Measurements from ENCODE around the gene HES6. TPM values are rescaled to one million over a fixed set of nuclear protein-coding genes. Genes with fewer than 3 reads are reported as not detected.

The HES6 gene
- total RNA-seq (2014; rRNA removed; shearing (Covaris generic)) (13.1 and 20.5 TPM in 2 replicates), total RNA-seq (2022) (10.9 and 13.8 TPM in 2 replicates), Bru-seq, nascent RNA (percentile 30 among the genes with signal in this experiment), BruChase-seq, experiment 1, labeled RNA remaining after a 6-hour chase (percentile 53 among the genes with signal in this experiment), BruChase-seq, experiment 2, labeled RNA remaining after a 2-hour chase (percentile 43 among the genes with signal in this experiment)
- long read RNA-seq, transcript HES6-201 (4 exons, 1,454 nt) = minor isoform, 14 of 40 reads
- long read RNA-seq, transcript HES6-203 (3 exons, 1,600 nt) = major isoform, 17 of 40 reads
- long read RNA-seq, partial matches to known transcripts = 1 of 40 reads
- long read RNA-seq, other reads (novel, unspliced or antisense) = 4 of 40 reads

DNA sequence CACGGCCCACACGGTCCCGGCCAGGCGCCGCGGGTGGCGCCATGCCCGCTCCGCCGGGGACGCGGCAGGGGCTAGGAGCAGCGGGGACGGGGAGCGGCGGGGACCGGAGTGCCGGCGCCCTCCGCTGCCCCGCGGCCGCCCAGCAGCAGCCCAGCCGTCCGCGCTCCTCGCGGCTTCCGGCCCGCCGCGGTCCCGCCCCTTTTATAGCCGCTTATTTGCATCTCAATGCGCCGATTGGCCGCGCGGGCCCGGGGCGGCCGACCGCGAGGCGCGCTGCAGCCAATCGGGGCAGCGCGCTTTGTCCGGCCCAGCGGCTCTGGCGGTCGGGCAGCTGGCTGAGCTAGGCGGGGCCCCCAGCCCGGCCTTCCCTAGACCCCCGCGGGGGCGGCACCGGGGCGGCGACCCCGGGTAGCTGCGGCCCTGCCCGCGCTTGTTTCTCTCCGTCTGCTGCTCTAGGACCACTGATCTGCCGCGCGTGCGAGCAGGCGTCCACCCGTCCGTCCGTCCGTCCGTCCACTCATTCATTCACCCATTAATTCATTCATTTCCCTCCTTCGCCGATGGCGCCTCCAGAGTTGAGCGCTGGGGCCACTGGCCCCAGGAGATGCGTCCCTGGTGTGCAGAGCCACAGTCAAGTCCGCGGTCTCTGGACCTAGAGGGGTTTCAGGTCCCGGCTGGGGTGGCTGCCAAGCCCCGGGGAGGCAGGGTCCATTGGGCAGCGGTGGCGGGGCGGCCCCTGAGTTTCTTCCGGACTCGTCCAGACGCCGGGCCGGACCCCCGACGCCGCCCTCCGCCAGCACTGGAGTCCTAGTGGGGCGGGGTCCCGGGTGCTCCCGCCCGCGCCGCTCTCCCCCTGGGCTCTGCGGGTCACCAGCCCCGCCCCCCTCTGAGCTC lies at the start of gene HES6:
TSS of gene HES6 (minus strand) at position 176 of the 894 bp plus-strand sequence. CDS start at position 43, 133 bp downstream.
- no TSS peak for BruUV-seq (replicated peaks)
- H3K4me2 ChIP-seq (ENCODE audit: low read length) = peak within 1 kb of the TSS; percentile 73
- H3K36me3 ChIP-seq (ENCODE audit: insufficient read depth, low read length) = peaks cover 6% of the 10 kb centered on the region; the same call in 1 of the 2 replicates
- H3K9me3 ChIP-seq (ENCODE audit: low read length) = no peaks in the 10 kb centered on the region
- no peaks in the 10 kb centered on the region for H3K9me2 ChIP-seq (ENCODE audit: insufficient read depth, low read length)
- no peak for TF ChIP-seq EZH2phosphoT487 (IDR thresholded peaks at IDR 0.05; ENCODE audit: borderline replicate concordance, low read depth, low read length)
- TF ChIP-seq, protein P1, sequence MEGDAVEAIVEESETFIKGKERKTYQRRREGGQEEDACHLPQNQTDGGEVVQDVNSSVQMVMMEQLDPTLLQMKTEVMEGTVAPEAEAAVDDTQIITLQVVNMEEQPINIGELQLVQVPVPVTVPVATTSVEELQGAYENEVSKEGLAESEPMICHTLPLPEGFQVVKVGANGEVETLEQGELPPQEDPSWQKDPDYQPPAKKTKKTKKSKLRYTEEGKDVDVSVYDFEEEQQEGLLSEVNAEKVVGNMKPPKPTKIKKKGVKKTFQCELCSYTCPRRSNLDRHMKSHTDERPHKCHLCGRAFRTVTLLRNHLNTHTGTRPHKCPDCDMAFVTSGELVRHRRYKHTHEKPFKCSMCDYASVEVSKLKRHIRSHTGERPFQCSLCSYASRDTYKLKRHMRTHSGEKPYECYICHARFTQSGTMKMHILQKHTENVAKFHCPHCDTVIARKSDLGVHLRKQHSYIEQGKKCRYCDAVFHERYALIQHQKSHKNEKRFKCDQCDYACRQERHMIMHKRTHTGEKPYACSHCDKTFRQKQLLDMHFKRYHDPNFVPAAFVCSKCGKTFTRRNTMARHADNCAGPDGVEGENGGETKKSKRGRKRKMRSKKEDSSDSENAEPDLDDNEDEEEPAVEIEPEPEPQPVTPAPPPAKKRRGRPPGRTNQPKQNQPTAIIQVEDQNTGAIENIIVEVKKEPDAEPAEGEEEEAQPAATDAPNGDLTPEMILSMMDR (conservative IDR thresholded peaks at IDR 0.05; ENCODE audit: low read length) = no peak
- H3K27ac ChIP-seq (ENCODE audit: low read depth, low read length, poor library complexity, severe bottlenecking) = no peak within 1 kb of the TSS
- H3K4me3 ChIP-seq (ENCODE audit: low read depth, low read length, poor library complexity, severe bottlenecking) = peak within 1 kb of the TSS; percentile 72
- intact Hi-C loops (cut with micrococcal nuclease; ENCODE audit: unreplicated experiment) = loop anchor here (2.0 to 5.0 kb wide), 5 partner anchors 49 to 273 kb away; partner anchors contain the start of genes ASB1, PER2 and UBE2F
- DNase-seq (ENCODE audit: low spot score) = peak; percentile 89
- ChIA-PET CTCF (ENCODE audit: unreplicated experiment) (no interaction called here), POLR2A (interaction anchor here (0.9 to 1.3 kb wide), 3 partner anchors 18 to 132 kb away, joined by 3 to 6 read pairs (median 3); partner anchors contain the start of gene ILKAP)
- peaks cover 6% of the 10 kb centered on the region for H3K4me1 ChIP-seq (ENCODE audit: insufficient read depth, low read length, poor library complexity, severe bottlenecking)
- no peaks in the 10 kb centered on the region for H4K20me1 ChIP-seq (ENCODE audit: insufficient read depth, low read length)
- no peaks in the 10 kb centered on the region for H3K79me2 ChIP-seq (ENCODE audit: insufficient read depth, low read depth, low read length)
- peak within 1 kb of the TSS; percentile 59; the same call in 1 of the 2 replicates for H2AFZ ChIP-seq (ENCODE audit: low read length)

DNA sequence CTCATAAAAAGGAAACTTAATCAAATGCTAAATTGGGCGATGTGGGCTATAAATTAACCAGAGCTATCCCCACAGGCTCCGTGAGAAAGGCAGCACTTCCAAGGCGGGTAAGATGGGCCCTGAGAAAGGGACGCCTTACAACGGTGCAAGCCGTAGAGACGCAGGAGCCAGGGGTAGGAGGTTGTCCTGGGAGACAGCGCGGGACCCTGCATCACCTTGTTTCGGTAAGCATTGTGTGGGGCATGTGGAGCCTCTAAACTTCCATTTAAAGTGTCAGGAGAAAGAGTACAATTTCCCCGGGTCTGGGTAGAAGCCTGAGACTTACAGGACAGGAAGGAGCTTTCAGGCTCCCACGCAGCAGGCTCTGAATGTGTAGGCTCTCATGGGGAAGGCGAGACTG lies 49.7 kb upstream of the HES6 start:
- ChIA-PET CTCF (ENCODE audit: unreplicated experiment) (no interaction called here), POLR2A (interaction anchor here (0.6 to 1.2 kb wide), 4 partner anchors 17 to 619 kb away, joined by 3 to 4 read pairs (median 3); no protein-coding TSS in a partner anchor)
- H3K9me2 ChIP-seq (ENCODE audit: insufficient read depth, low read length) = no peaks in the 10 kb centered on the region
- DNase-seq (ENCODE audit: low spot score) = peak; percentile 32
- H2AFZ ChIP-seq (ENCODE audit: low read length) = peak overlapping the region; percentile 96
- H3K79me2 ChIP-seq (ENCODE audit: insufficient read depth, low read depth, low read length) = peaks cover 27% of the 10 kb centered on the region
- peak overlapping the region; percentile 54 for H3K27ac ChIP-seq (ENCODE audit: low read depth, low read length, poor library complexity, severe bottlenecking)
- intact Hi-C loops (cut with micrococcal nuclease; ENCODE audit: unreplicated experiment) = loop anchor here (2.0 kb wide), 3 partner anchors 31 to 137 kb away; partner anchors contain the start of genes ASB1, HES6 and TRAF3IP1
- H3K4me3 ChIP-seq (ENCODE audit: low read depth, low read length, poor library complexity, severe bottlenecking) = peak overlapping the region; percentile 76
- H3K4me1 ChIP-seq (ENCODE audit: insufficient read depth, low read length, poor library complexity, severe bottlenecking) = peaks cover 24% of the 10 kb centered on the region
- no peaks in the 10 kb centered on the region for H3K9me3 ChIP-seq (ENCODE audit: low read length)
- BruUV-seq (replicated peaks) = no TSS peak
- peaks cover 7% of the 10 kb centered on the region; the same call in 1 of the 2 replicates for H3K36me3 ChIP-seq (ENCODE audit: insufficient read depth, low read length)
- H4K20me1 ChIP-seq (ENCODE audit: insufficient read depth, low read length) = peaks cover 11% of the 10 kb centered on the region
- peak overlapping the region; percentile 97 for H3K4me2 ChIP-seq (ENCODE audit: low read length)
- no peak for TF ChIP-seq EZH2phosphoT487 (IDR thresholded peaks at IDR 0.05; ENCODE audit: borderline replicate concordance, low read depth, low read length)
- TF ChIP-seq, protein P1 (conservative IDR thresholded peaks at IDR 0.05; ENCODE audit: low read length) = no peak
